ENCODE measurements around the gene TTC27.
"Not testable (repeated sequence)": the region's sequence is repeated elsewhere in the genome, so short reads cannot be mapped to it uniquely, and the experiment has no call there.

Gene TTC27

GRCh38 chr2:32805104-32806095 lies 177.6 kb downstream of the TTC27 start:
- DNase-seq (ENCODE audit: low read depth in 4 of 4, low spot score in 1 of 4), result no peak

- DNase-seq (ENCODE audit: low read depth in 4 of 4, low spot score in 1 of 4), result no peak
Measured at GRCh38 chr2:32806857-32807256, 179.0 kb downstream of the TTC27 start.

GRCh38 chr2:32807662-32808061 lies 179.8 kb downstream of the TTC27 start:
- no peak for DNase-seq (ENCODE audit: low read depth in 4 of 4, low spot score in 1 of 4)

GRCh38 chr2:32810909-32811495 lies 183.2 kb downstream of the TTC27 start:
- DNase-seq (ENCODE audit: low read depth in 4 of 4, low spot score in 1 of 4), result no peak

GRCh38 chr2:32811696-32812095 lies 183.8 kb downstream of the TTC27 start:
- DNase-seq (ENCODE audit: low read depth in 4 of 4, low spot score in 1 of 4), result no peak

- DNase-seq (ENCODE audit: low read depth in 4 of 4, low spot score in 1 of 4), result no peak
Measured at GRCh38 chr2:32812316-32812715, 184.5 kb downstream of the TTC27 start.

GRCh38 chr2:32820088-32820487 lies 192.2 kb downstream of the TTC27 start:
- DNase-seq (ENCODE audit: low read depth in 4 of 4, low spot score in 1 of 4), result no peak

- no peak for DNase-seq (ENCODE audit: low read depth in 4 of 4, low spot score in 1 of 4)
Measured at GRCh38 chr2:32820701-32821100, 192.9 kb downstream of the TTC27 start.

- no peak for DNase-seq (ENCODE audit: low read depth in 4 of 4, low spot score in 1 of 4)
Measured at GRCh38 chr2:32824070-32824809, 196.4 kb downstream of the TTC27 start.

- no peak for DNase-seq (ENCODE audit: low read depth in 4 of 4, low spot score in 1 of 4)
Measured at GRCh38 chr2:32825291-32825712, 197.5 kb downstream of the TTC27 start.

GRCh38 chr2:32830196-32830595 lies 202.3 kb downstream of the TTC27 start:
- no peak for DNase-seq (ENCODE audit: low read depth in 4 of 4, low spot score in 1 of 4)

GRCh38 chr2:32832821-32833220 lies 205.0 kb downstream of the TTC27 start:
- DNase-seq (ENCODE audit: low read depth in 4 of 4, low spot score in 1 of 4), result no peak

- no peak for DNase-seq (ENCODE audit: low read depth in 4 of 4, low spot score in 1 of 4)
Measured at GRCh38 chr2:32833709-32834108, 205.9 kb downstream of the TTC27 start.

GRCh38 chr2:32835148-32835547 lies 207.3 kb downstream of the TTC27 start:
- DNase-seq (ENCODE audit: low read depth in 4 of 4, low spot score in 1 of 4), result no peak

- DNase-seq (ENCODE audit: low read depth in 4 of 4, low spot score in 1 of 4), result no peak
Measured at GRCh38 chr2:32836933-32837332, 209.1 kb downstream of the TTC27 start.

- DNase-seq (ENCODE audit: low read depth in 4 of 4, low spot score in 1 of 4), result no peak
Measured at GRCh38 chr2:32838418-32838817, 210.6 kb downstream of the TTC27 start.

- DNase-seq (ENCODE audit: low read depth in 4 of 4, low spot score in 1 of 4), result no peak
Measured at GRCh38 chr2:32838949-32839348, 211.1 kb downstream of the TTC27 start.

GRCh38 chr2:32841931-32842898 lies 214.4 kb downstream of the TTC27 start:
- DNase-seq (ENCODE audit: low read depth in 4 of 4, low spot score in 1 of 4), result no peak

- no peak for DNase-seq (ENCODE audit: low read depth in 4 of 4, low spot score in 1 of 4)
Measured at GRCh38 chr2:32843699-32844098, 215.8 kb downstream of the TTC27 start.

- DNase-seq (ENCODE audit: low read depth in 4 of 4, low spot score in 1 of 4), result no peak
Measured at GRCh38 chr2:32844253-32844652, 216.4 kb downstream of the TTC27 start.

GRCh38 chr2:32846274-32846673 lies 218.4 kb downstream of the TTC27 start:
- DNase-seq (ENCODE audit: low read depth in 4 of 4, low spot score in 1 of 4), result not testable (repeated sequence)

Data from stimulated activated CD4-positive, alpha-beta T cell treated with anti-CD3 and anti-CD28 coated beads, Interleukin-1b, Interleukin-23, amount 100 ng/mL, for 24 hours (primary cell).